NOMO-1 treated with dmso at 0.1 percent for 144 hours (cell line): Measurements from ENCODE around the gene OR4B1.

ENCODE experiments used
- DNase-seq: peaks from one replicate; lab custom pipeline; 2025; ENCODE audit not compliant: unreplicated experiment; lab: John Stamatoyannopoulos, UW

The OR4B1 gene

GRCh38 chr11:48261600-48261999 is 45.0 kb downstream of the OR4B1 start:
- no peak for DNase-seq

- DNase-seq: no peak
These were observed 46.9 kb downstream of the OR4B1 start, which contains the start of gene OR4X1 for GRCh38 chr11:48263423-48263911. Gene OR4X1 (plus strand): TSS chr11:48263861. CDS start chr11:48263861, 0 bp downstream.
